AG09309 (cell line): ENCODE measurements around the gene SCN3B.

Experiments
- DNase-seq: peaks from one replicate; pipeline ENCODE4 v3.0.0-alpha.2; 2010; ENCODE audit warnings: low read depth
- H3K4me3 ChIP-seq: 2 replicates; pipeline ENCODE4 v1.5.1; 2011; ENCODE audit warnings: mild to moderate bottlenecking, low read depth, low read length, moderate library complexity; ENCODE audit not compliant: control insufficient read depth
- CTCF ChIP-seq: IDR thresholded peaks from 2 replicates; pipeline ENCODE4 v1.5.1; 2011; ENCODE audit warnings: mild to moderate bottlenecking, low read depth, low read length, inconsistent platforms; ENCODE audit not compliant: insufficient read depth, control insufficient read depth; ENCODE audit errors: missing control alignments

The SCN3B gene

DNA sequence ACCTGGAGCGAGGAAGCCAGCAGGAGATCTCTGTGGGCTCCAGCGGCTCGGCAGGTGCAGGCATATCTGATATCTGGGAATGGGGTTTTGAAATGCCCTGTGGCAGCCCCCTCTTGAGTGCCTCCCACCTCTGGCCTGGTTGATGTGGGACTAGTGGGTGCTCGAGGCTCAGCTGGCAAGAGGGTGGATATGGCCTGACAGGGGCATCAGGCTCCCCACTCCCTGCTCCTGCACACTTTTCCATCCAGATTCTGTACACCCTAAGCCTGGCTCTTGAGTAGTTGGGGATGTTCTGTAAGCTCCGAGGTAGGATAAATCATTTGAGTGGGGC lies 75.0 kb downstream of the SCN3B start:
- TF ChIP-seq CTCF: no peak
- no peak overlapping the region for H3K4me3 ChIP-seq

More for the DNA sequence above, 75.0 kb downstream of the SCN3B start:
- DNase-seq: no peak
